22Rv1 (cell line): Measurements from ENCODE around the gene TGFBR2.

Experiments used
- ZFX ChIP-seq: fragments of 450-650 bp; IDR thresholded peaks from 2 replicates; pipeline ENCODE4 v1.6.1; 2017; ENCODE audit warnings: antibody characterized with exemption, borderline replicate concordance
- TF ChIP-seq, protein P1 (sequence below): fragments of 450-650 bp; IDR thresholded peaks from 2 replicates; pipeline ENCODE4 v1.5.1; 2017; ENCODE audit warnings: mild to moderate bottlenecking

- TF ChIP-seq, protein P1, sequence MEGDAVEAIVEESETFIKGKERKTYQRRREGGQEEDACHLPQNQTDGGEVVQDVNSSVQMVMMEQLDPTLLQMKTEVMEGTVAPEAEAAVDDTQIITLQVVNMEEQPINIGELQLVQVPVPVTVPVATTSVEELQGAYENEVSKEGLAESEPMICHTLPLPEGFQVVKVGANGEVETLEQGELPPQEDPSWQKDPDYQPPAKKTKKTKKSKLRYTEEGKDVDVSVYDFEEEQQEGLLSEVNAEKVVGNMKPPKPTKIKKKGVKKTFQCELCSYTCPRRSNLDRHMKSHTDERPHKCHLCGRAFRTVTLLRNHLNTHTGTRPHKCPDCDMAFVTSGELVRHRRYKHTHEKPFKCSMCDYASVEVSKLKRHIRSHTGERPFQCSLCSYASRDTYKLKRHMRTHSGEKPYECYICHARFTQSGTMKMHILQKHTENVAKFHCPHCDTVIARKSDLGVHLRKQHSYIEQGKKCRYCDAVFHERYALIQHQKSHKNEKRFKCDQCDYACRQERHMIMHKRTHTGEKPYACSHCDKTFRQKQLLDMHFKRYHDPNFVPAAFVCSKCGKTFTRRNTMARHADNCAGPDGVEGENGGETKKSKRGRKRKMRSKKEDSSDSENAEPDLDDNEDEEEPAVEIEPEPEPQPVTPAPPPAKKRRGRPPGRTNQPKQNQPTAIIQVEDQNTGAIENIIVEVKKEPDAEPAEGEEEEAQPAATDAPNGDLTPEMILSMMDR = no peak
- no peak for TF ChIP-seq ZFX
These were observed 10.1 kb downstream of the TGFBR2 start for GRCh38 chr3:30616347-30617027.
